Neural progenitor cell (in vitro differentiated cells): ENCODE data around the gene APBB2.

Experiments used
- EZH2 ChIP-seq: fragments of 200-600 bp; sonication (generic); IDR thresholded peaks from 2 replicates; pipeline ENCODE4 v1.6.1; 2017; ENCODE audit warnings: antibody characterized with exemption, mild to moderate bottlenecking, moderate library complexity
- EZH2phosphoT487 ChIP-seq: fragments of 200-600 bp; sonication (generic); IDR thresholded peaks from 2 replicates; pipeline ENCODE4 v1.6.1; 2017; ENCODE audit warnings: antibody characterized with exemption
- TF ChIP-seq, protein P1 (sequence below): fragments of 200-600 bp; sonication (generic); IDR thresholded peaks from 2 replicates; pipeline ENCODE4 v1.5.1; 2017; ENCODE audit warnings: antibody characterized with exemption, mild to moderate bottlenecking

DNA sequence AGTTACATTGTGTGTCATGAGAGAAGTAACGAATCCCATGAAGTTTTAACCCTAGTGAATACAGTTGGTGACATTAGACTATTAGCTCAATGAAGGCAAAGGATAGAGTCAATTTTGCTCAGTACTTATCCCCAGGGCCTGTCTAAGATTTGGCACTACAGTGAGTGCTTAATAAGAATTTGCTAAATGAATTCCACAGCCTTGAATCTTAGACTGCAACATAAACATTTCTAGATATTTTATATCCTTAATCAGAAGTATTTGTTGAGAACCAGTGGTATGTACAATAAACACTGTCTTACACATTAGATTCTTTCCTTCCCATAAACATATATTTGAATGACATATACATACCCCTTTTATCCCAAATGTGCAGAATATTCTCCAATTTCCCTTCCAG is 241.6 kb downstream of the APBB2 start:
- TF ChIP-seq EZH2 = no peak
- TF ChIP-seq, protein P1, sequence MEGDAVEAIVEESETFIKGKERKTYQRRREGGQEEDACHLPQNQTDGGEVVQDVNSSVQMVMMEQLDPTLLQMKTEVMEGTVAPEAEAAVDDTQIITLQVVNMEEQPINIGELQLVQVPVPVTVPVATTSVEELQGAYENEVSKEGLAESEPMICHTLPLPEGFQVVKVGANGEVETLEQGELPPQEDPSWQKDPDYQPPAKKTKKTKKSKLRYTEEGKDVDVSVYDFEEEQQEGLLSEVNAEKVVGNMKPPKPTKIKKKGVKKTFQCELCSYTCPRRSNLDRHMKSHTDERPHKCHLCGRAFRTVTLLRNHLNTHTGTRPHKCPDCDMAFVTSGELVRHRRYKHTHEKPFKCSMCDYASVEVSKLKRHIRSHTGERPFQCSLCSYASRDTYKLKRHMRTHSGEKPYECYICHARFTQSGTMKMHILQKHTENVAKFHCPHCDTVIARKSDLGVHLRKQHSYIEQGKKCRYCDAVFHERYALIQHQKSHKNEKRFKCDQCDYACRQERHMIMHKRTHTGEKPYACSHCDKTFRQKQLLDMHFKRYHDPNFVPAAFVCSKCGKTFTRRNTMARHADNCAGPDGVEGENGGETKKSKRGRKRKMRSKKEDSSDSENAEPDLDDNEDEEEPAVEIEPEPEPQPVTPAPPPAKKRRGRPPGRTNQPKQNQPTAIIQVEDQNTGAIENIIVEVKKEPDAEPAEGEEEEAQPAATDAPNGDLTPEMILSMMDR = no peak
- no peak for TF ChIP-seq EZH2phosphoT487
